ENCODE results near the gene PARP11. TPM values are rescaled to one million over a fixed set of nuclear protein-coding genes. Genes with fewer than 3 reads are reported as not detected.

The PARP11 gene, protein sequence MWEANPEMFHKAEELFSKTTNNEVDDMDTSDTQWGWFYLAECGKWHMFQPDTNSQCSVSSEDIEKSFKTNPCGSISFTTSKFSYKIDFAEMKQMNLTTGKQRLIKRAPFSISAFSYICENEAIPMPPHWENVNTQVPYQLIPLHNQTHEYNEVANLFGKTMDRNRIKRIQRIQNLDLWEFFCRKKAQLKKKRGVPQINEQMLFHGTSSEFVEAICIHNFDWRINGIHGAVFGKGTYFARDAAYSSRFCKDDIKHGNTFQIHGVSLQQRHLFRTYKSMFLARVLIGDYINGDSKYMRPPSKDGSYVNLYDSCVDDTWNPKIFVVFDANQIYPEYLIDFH
- total RNA-seq: 18.4 TPM

DNA sequence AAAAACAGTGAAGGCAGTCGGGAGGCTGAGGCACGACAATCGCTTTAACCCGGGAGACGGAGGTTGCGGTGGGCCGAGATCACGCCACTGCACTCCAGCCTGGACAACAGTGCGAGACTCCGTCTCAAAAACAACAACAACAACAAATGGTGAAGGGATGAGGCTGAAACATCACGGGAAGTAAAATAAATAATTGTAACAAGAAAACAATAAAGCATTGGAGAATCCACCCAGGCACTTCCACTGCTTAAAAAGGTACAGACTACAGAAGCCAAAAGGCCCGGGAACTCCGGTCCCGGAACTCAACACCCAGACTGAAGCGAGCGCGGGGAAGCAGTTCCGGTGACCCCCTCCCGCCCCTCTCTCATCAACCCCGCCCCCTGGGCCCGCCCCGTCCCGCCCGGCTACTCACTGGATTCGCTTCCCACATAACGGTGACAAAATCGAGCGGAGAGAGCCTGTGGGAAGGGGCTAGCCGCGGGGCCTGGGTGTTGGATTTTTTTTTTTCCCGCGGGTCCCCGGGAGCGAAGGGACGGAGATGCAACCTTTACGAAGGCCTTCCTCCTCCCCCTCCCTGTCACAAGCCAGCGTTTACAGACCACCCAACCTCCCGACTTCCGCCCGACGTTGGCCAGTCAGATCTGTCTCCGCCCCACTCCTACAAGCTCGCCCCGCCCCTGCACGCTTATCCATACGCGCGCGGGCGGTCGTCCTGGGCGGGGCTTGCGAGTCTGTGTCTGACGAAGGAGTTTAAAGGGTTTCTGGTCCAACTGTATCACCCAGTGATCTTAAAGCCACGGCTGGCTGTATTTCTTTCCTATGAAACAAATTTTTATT, at the start of gene PARP11:
Gene PARP11, minus strand, starts transcription at position 600 of the 837 bp plus-strand sequence. Its CDS starts 170 bp downstream, at position 430.

Other genes with a start within 250 kb of the PARP11 start
- 2.7 TPM for gene CRACR2A, start 120.3 kb downstream of the PARP11 start, total RNA-seq